Superior temporal gyrus (tissue), 1 donor: Measurements from ENCODE around the gene POC5.

Experiments
- DNase-seq: peaks from one replicate; pipeline ENCODE4 v3.0.0-alpha.2; 2016; ENCODE audit errors: extremely low spot score

The POC5 gene

GRCh38 chr5:75660678-75661465, 56.4 kb downstream of the POC5 start:
- DNase-seq = no peak

GRCh38 chr5:75659791-75660450, 57.3 kb downstream of the POC5 start:
- no peak for DNase-seq

- DNase-seq = peak; percentile 79
Measured at GRCh38 chr5:75656311-75657003, 60.8 kb downstream of the POC5 start.

- DNase-seq = no peak
Measured at GRCh38 chr5:75654693-75655295, 62.4 kb downstream of the POC5 start.

GRCh38 chr5:75653521-75653920, 63.7 kb downstream of the POC5 start:
- DNase-seq = no peak

- DNase-seq = no peak
Measured at GRCh38 chr5:75651575-75652238, 65.5 kb downstream of the POC5 start.

- no peak for DNase-seq
Measured at GRCh38 chr5:75648712-75649111, 68.5 kb downstream of the POC5 start.

GRCh38 chr5:75640826-75641225, 76.4 kb downstream of the POC5 start:
- DNase-seq = no peak

- DNase-seq = no peak
Measured at GRCh38 chr5:75640395-75640794, 76.8 kb downstream of the POC5 start.

GRCh38 chr5:75639535-75640311, 77.5 kb downstream of the POC5 start:
- DNase-seq = no peak

GRCh38 chr5:75637949-75638348, 79.3 kb downstream of the POC5 start:
- DNase-seq = no peak

- no peak for DNase-seq
Measured at GRCh38 chr5:75632321-75632720, 84.9 kb downstream of the POC5 start.

- DNase-seq = no peak
Measured at GRCh38 chr5:75630875-75631274, 86.4 kb downstream of the POC5 start.

- DNase-seq = no peak
Measured at GRCh38 chr5:75627801-75628200, 89.4 kb downstream of the POC5 start.

- DNase-seq = no peak
Measured at GRCh38 chr5:75626959-75627358, 90.3 kb downstream of the POC5 start.
